Choroid plexus epithelial cell (primary cell): ENCODE measurements around the gene MAPK9.

Source experiments
- DNase-seq: peaks from one replicate; pipeline ENCODE4 v3.0.0-alpha.2; 2010; ENCODE audit warnings: low read depth
- H3K4me3 ChIP-seq: 2 replicates; pipeline ENCODE4 v1.5.1; 2011; ENCODE audit warnings: low read depth, mild to moderate bottlenecking, control low read depth, low read length, moderate library complexity
- TF ChIP-seq, protein P1 (sequence below): conservative IDR thresholded peaks from 2 replicates; pipeline ENCODE4 v1.5.1; 2011; ENCODE audit warnings: low read depth, mild to moderate bottlenecking, control low read depth, inconsistent platforms, low read length, moderate library complexity

Gene MAPK9

DNA sequence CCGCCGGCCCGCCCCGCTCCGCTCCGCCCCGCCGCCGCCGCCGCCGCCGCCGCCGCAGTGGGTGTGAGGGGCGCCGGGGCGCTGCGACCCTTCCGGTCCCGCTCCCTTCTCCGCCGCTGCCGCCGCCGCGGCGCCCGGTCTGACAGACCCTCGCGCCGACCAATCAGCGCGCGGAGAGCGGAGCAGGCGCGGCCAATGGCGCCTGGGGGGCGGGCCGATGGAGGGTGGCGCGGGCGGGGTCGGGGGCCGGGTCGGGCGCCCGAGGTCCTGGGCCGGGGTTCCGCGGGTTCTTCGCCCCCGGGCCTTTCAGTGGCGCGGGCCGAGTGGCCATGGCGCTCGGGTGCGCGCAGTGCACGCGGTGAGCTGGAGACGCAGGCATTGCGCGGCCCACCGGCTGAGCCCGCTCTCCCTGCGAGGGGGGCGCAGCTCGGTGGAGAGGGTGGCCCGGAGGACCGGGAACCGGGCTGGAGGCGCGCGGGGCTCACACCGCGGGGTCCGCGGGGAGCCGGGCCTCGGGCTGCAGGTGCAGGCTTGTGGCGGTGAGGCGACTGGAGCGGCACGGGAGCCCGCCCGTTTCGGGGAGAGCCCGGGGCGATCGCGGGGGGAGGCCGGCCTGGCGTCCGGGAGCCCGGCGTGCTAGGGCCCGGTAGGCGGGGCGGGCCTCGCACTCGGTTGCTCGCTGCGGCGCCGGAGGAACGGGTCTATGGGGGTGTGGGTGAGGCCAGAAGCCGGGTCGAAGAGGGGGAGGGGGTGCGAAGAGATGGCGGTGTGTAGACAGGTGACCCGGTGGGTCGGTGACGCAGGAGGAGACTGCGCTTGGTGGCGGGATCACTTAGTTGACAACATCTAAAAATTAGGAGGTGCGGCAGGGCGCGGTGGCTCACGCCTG is at the start of gene MAPK9:
Gene MAPK9, minus strand, starts transcription at position 141 of the 889 bp plus-strand sequence. CDS start 11,522 bp downstream, outside the sequence.
- peak; percentile 76 for DNase-seq
- peak within 1 kb of the TSS; percentile 80 for H3K4me3 ChIP-seq
- TF ChIP-seq, protein P1, sequence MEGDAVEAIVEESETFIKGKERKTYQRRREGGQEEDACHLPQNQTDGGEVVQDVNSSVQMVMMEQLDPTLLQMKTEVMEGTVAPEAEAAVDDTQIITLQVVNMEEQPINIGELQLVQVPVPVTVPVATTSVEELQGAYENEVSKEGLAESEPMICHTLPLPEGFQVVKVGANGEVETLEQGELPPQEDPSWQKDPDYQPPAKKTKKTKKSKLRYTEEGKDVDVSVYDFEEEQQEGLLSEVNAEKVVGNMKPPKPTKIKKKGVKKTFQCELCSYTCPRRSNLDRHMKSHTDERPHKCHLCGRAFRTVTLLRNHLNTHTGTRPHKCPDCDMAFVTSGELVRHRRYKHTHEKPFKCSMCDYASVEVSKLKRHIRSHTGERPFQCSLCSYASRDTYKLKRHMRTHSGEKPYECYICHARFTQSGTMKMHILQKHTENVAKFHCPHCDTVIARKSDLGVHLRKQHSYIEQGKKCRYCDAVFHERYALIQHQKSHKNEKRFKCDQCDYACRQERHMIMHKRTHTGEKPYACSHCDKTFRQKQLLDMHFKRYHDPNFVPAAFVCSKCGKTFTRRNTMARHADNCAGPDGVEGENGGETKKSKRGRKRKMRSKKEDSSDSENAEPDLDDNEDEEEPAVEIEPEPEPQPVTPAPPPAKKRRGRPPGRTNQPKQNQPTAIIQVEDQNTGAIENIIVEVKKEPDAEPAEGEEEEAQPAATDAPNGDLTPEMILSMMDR, result no peak

DNA sequence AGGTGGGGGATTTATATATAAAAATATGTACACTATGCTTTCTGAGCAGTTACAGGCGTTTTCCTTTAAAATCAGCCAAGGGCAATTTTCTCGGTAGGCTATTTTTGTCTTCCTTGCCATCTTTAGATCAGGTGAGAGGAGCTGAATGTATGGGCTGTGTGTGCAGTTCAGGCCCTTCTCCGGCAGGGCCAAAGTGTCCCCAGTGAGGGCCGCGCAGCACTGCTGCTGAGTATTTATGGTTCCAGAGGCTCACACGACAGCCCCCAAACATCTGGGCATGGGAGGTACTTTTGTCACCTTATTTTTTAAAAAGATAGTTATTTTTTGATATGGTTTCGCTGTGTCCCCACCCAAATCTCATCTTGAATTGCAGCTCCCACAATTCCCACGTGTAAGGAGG is 49.7 kb upstream of the MAPK9 start:
- TF ChIP-seq, protein P1, result no peak
- no peak for DNase-seq
- H3K4me3 ChIP-seq, result no peak overlapping the region

DNA sequence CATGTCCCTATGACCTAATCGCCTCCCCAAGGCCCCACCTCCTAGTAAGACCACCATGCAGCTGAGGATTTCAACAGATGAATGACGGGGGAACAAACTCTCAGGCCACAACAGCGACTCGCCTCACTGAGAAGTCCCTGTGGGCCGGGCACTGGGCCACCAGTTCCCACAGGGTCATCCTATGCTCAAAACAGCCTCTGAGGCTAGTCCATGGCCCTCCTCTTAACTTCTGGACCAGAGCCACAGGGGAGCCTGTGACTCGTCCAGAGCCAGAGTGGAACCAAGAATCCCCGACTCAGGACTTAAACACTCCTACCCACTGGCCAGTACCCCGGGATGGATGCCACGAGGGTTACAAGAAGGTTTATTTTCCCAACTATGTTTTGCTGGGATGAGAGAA is 49.0 kb upstream of the MAPK9 start:
- no peak for DNase-seq
- no peak overlapping the region for H3K4me3 ChIP-seq
- TF ChIP-seq, protein P1, result no peak

DNA sequence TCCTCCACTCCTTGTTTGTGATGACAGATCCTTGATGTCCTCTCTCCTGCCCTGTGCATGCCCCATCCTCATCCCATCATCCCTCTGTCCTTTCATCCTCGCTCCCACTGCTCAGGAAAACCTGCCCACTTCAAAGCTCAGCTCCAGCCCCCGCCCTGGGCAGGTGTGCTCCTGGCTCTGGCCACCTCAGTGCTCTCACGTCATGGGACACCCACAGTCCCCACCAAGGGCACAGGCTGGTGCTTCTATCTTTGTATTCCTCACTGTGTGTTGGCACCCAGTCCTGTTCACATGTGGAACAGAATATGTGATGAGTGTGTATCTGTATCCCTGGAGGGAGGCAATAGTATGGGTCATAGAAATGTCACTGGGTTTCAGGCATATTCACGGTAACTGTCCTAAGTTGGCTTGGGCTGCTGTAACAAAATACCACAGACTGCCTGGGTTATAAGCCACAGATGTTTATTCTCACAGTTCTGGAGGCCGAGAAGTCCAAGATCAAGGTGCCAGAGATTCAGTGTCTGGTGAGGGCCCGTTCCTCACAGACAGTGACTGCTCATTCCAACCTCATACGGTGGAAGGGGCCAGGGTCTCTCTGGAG is 47.8 kb upstream of the MAPK9 start:
- TF ChIP-seq, protein P1, result no peak
- no peak overlapping the region for H3K4me3 ChIP-seq
- peak; percentile 53 for DNase-seq

DNA sequence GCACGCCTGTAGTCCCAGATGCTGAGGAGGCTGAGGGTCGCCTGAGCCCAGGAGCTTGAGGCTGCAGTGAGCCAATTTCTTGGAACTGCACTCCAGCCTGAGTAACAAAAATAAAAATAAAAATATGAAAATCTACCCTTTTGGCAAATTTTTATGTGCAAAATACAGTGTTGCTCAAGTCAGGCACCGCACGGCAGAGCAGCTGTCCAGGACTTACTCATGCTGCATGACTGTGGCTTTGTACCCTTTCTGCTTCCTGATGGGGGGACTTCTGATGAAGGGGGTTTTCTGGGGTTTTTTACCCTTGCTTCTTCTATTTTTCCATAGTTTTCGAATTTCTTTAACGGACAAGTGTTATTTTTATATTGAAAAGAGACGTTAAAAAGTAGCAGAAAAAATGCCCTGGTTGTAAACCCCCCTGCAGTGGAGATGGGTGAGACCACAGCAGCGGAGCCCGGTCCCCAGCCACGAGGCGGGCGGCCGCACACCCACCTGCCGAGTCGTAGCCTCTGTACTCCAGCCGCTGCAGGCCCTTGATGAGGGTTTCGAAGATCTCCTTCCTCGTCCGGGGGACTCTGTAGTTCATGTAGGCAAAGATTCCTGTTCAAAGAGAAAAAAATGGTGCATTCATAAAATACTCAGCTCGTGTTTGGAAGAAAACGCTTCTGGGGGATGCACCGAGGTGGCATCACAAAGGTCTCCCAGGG is 46.3 kb upstream of the MAPK9 start:
- TF ChIP-seq, protein P1, result no peak
- DNase-seq, result peak; percentile 67
- H3K4me3 ChIP-seq, result no peak overlapping the region

DNA sequence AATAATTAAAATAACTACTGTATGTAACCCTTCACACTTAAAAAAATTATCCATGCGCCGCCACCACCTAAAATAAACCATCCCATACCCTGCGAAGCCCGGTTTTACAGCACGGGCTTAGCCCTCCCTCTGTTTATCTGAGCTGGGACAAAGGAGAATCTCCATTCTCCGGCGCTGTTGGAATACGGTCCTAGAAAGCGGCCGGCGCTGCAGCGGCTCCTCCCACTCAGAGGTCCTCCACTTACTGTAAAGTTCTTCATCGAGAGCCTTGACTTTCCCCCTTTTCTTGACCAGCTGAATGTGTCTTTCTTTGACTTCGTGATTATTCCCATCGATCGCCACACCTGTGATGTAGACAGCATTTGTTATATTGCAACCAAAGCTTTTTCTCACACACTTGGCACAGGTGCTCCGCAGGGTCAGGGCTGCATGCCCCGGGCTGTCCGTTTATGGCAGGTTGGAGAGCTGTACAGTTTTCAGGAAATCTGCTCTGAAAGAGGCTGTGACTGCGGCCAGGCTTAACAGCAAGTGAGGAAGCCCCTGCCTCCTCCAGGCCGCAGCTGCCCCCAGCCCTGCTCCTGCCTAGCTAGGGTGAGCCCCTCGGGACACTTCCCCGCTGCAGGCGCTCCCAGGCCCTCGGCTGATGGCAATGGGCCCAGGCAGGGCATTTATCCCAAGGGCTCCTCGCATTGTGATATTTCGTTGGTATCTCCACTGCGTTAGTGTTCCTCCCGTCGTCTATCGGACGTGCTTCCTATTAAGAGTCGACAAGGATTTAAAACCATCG is 44.5 kb upstream of the MAPK9 start:
- TF ChIP-seq, protein P1, result no peak
- H3K4me3 ChIP-seq, result no peak overlapping the region
- no peak for DNase-seq
